ENCODE data around the gene AGPAT3.
A peak's percentile ranks its signal among the peaks of the same experiment; 100 is the strongest.

Gene AGPAT3

GRCh38 chr21:43979654-43980053, 114.6 kb downstream of the AGPAT3 start:
- no peak for DNase-seq (ENCODE audit: low spot score)

- DNase-seq (ENCODE audit: low spot score): no peak
Observed at GRCh38 chr21:43981151-43981870, 116.3 kb downstream of the AGPAT3 start.

- DNase-seq (ENCODE audit: low spot score): no peak
Observed at GRCh38 chr21:43981871-43982210, 116.8 kb downstream of the AGPAT3 start.

- DNase-seq (ENCODE audit: low spot score): no peak
Observed at GRCh38 chr21:43982489-43983078, 117.6 kb downstream of the AGPAT3 start.

GRCh38 chr21:43983390-43983789, 118.4 kb downstream of the AGPAT3 start:
- DNase-seq (ENCODE audit: low spot score): no peak

GRCh38 chr21:43983860-43984420, 118.9 kb downstream of the AGPAT3 start:
- DNase-seq (ENCODE audit: low spot score): no peak

- no peak for DNase-seq (ENCODE audit: low spot score)
Observed at GRCh38 chr21:43984905-43985689, 120.1 kb downstream of the AGPAT3 start.

- DNase-seq (ENCODE audit: low spot score): no peak
Observed at GRCh38 chr21:43985690-43986251, 120.7 kb downstream of the AGPAT3 start.

- peak; percentile 65 for DNase-seq (ENCODE audit: low spot score)
Observed at GRCh38 chr21:43986544-43987451, 121.8 kb downstream of the AGPAT3 start.

GRCh38 chr21:43987509-43987908, 122.5 kb downstream of the AGPAT3 start:
- DNase-seq (ENCODE audit: low spot score): no peak

GRCh38 chr21:43988016-43988415, 123.0 kb downstream of the AGPAT3 start:
- DNase-seq (ENCODE audit: low spot score): no peak

- DNase-seq (ENCODE audit: low spot score): no peak
Observed at GRCh38 chr21:43988506-43989230, 123.6 kb downstream of the AGPAT3 start.

GRCh38 chr21:43989401-43989800, 124.4 kb downstream of the AGPAT3 start:
- DNase-seq (ENCODE audit: low spot score): no peak

GRCh38 chr21:43991447-43991991, 126.5 kb downstream of the AGPAT3 start:
- no peak for DNase-seq (ENCODE audit: low spot score)

- DNase-seq (ENCODE audit: low spot score): no peak
Observed at GRCh38 chr21:43992121-43992520, 127.1 kb downstream of the AGPAT3 start.

GRCh38 chr21:43993420-43993934, 128.5 kb downstream of the AGPAT3 start:
- no peak for DNase-seq (ENCODE audit: low spot score)

GRCh38 chr21:43994085-43994484, 129.1 kb downstream of the AGPAT3 start:
- no peak for DNase-seq (ENCODE audit: low spot score)

GRCh38 chr21:43994646-43995045, 129.6 kb downstream of the AGPAT3 start:
- no peak for DNase-seq (ENCODE audit: low spot score)

GRCh38 chr21:43995521-43996105, 130.6 kb downstream of the AGPAT3 start:
- DNase-seq (ENCODE audit: low spot score): no peak

Measured in Ammon's horn (tissue), 1 donor.